ENCODE measurements around the gene ACSM4. TPM values are rescaled to one million over a fixed set of nuclear protein-coding genes. Genes with fewer than 3 reads are reported as not detected.
"Not testable (repeated sequence)": the region's sequence is repeated elsewhere in the genome, so short reads cannot be mapped to it uniquely, and the experiment has no call there.

Gene ACSM4
- polyA plus RNA-seq (ENCODE audit: low read depth in 6 of 6), result not detected

GRCh38 chr12:7303772-7304171, at the start of gene ACSM4:
ACSM4 (plus strand) TSS chr12:7304072; CDS start chr12:7304332, 260 bp downstream.
- no peak for DNase-seq
- H3K27me3 Mint-ChIP-seq, result peaks cover 26 to 29% (median 27%) of the 10 kb centered on the region in 3 donors
- H3K36me3 Mint-ChIP-seq, result no peaks in the 10 kb centered on the region
- no peak for ATAC-seq (ENCODE audit: low read depth in 2 of 2)
- no peaks in the 10 kb centered on the region for H3K4me1 Mint-ChIP-seq
- no peak within 1 kb of the TSS for H3K27ac Mint-ChIP-seq
- no peak within 1 kb of the TSS for H3K4me3 Mint-ChIP-seq
- H3K9me3 Mint-ChIP-seq, result no peaks in the 10 kb centered on the region

GRCh38 chr12:7259060-7259459, 44.8 kb upstream of the ACSM4 start:
- Mint-ChIP-seq H3K4me1 (no peaks in the 10 kb centered on the region), H3K36me3 (no peaks in the 10 kb centered on the region), H3K9me3 (peaks cover 0 to 9% (median 2%) of the 10 kb centered on the region in 7 donors), H3K27ac (no peak overlapping the region), H3K4me3 (no peak overlapping the region), H3K27me3 (peaks cover 24 to 34% (median 26%) of the 10 kb centered on the region in 3 donors)
- no peak for ATAC-seq (ENCODE audit: low read depth in 2 of 2)
- no peak for DNase-seq

GRCh38 chr12:7264538-7264937, 39.3 kb upstream of the ACSM4 start:
- H3K4me1 Mint-ChIP-seq, result no peaks in the 10 kb centered on the region
- DNase-seq (no peak), ATAC-seq (ENCODE audit: low read depth in 2 of 2) (no peak)
- no peak overlapping the region for H3K27ac Mint-ChIP-seq
- peaks cover 22 to 37% (median 27%) of the 10 kb centered on the region in 3 donors for H3K27me3 Mint-ChIP-seq
- H3K36me3 Mint-ChIP-seq, result no peaks in the 10 kb centered on the region
- H3K9me3 Mint-ChIP-seq, result peaks cover 0 to 6% (median 0%) of the 10 kb centered on the region in 7 donors
- H3K4me3 Mint-ChIP-seq, result no peak overlapping the region

- H3K9me3 Mint-ChIP-seq, result peaks cover 0 to 6% (median 0%) of the 10 kb centered on the region in 7 donors
- H3K36me3 Mint-ChIP-seq, result no peaks in the 10 kb centered on the region
- ATAC-seq (ENCODE audit: low read depth in 2 of 2) (no peak), DNase-seq (no peak)
- no peak overlapping the region for H3K27ac Mint-ChIP-seq
- H3K27me3 Mint-ChIP-seq, result peaks cover 20 to 30% (median 23%) of the 10 kb centered on the region in 3 donors
- no peaks in the 10 kb centered on the region for H3K4me1 Mint-ChIP-seq
- no peak overlapping the region for H3K4me3 Mint-ChIP-seq
Measured at GRCh38 chr12:7265251-7265650, 38.6 kb upstream of the ACSM4 start.

GRCh38 chr12:7269273-7269672, 34.6 kb upstream of the ACSM4 start:
- Mint-ChIP-seq H3K27ac (no peak overlapping the region), H3K9me3 (peaks cover 0 to 1% (median 0%) of the 10 kb centered on the region in 7 donors), H3K4me1 (no peaks in the 10 kb centered on the region), H3K4me3 (no peak overlapping the region), H3K36me3 (no peaks in the 10 kb centered on the region), H3K27me3 (peaks cover 18 to 23% (median 18%) of the 10 kb centered on the region in 3 donors)
- no peak for DNase-seq
- ATAC-seq (ENCODE audit: low read depth in 2 of 2), result no peak

- no peak for ATAC-seq (ENCODE audit: low read depth in 2 of 2)
- no peaks in the 10 kb centered on the region for H3K4me1 Mint-ChIP-seq
- DNase-seq, result no peak
- H3K4me3 Mint-ChIP-seq, result no peak overlapping the region
- H3K9me3 Mint-ChIP-seq, result peaks cover 0 to 4% (median 3%) of the 10 kb centered on the region in 7 donors
- H3K27ac Mint-ChIP-seq, result no peak overlapping the region
- H3K27me3 Mint-ChIP-seq, result peaks cover 18 to 34% (median 26%) of the 10 kb centered on the region in 3 donors
- no peaks in the 10 kb centered on the region for H3K36me3 Mint-ChIP-seq
Measured at GRCh38 chr12:7271893-7272514, 31.9 kb upstream of the ACSM4 start.

- peaks cover 7 to 21% (median 12%) of the 10 kb centered on the region in 7 donors for H3K9me3 Mint-ChIP-seq
- not testable (repeated sequence) for H3K4me1 Mint-ChIP-seq
Measured at GRCh38 chr12:7275482-7275881, 28.4 kb upstream of the ACSM4 start.

GRCh38 chr12:7282844-7283243, 21.0 kb upstream of the ACSM4 start:
- ATAC-seq (ENCODE audit: low read depth in 2 of 2) (no peak), DNase-seq (no peak)
- Mint-ChIP-seq H3K4me3 (no peak overlapping the region), H3K27ac (no peak overlapping the region), H3K4me1 (no peaks in the 10 kb centered on the region), H3K36me3 (peaks cover 0 to 10% of the 10 kb centered on the region in 2 donors), H3K27me3 (peaks cover 30 to 58% (median 55%) of the 10 kb centered on the region in 3 donors), H3K9me3 (peaks cover 17 to 45% (median 27%) of the 10 kb centered on the region in 7 donors)

More at GRCh38 chr12:7275482-7275881, 28.4 kb upstream of the ACSM4 start:
- not testable (repeated sequence) for ATAC-seq (ENCODE audit: low read depth in 2 of 2); H3K36me3 Mint-ChIP-seq; H3K4me3 Mint-ChIP-seq; DNase-seq; H3K27ac Mint-ChIP-seq
- peaks cover 27 to 43% (median 28%) of the 10 kb centered on the region in 3 donors for H3K27me3 Mint-ChIP-seq

- ATAC-seq (ENCODE audit: low read depth in 2 of 2), result no peak
- Mint-ChIP-seq H3K27me3 (peaks cover 14 to 32% (median 30%) of the 10 kb centered on the region in 3 donors), H3K4me1 (no peaks in the 10 kb centered on the region)
Measured at GRCh38 chr12:7289743-7290142, 14.1 kb upstream of the ACSM4 start.

GRCh38 chr12:7290588-7290987, 13.3 kb upstream of the ACSM4 start:
- H3K4me3 Mint-ChIP-seq; H3K4me1 Mint-ChIP-seq; H3K27ac Mint-ChIP-seq; H3K36me3 Mint-ChIP-seq; DNase-seq; ATAC-seq (ENCODE audit: low read depth in 2 of 2): not testable (repeated sequence)
- Mint-ChIP-seq H3K9me3 (peaks cover 10 to 43% (median 24%) of the 10 kb centered on the region in 7 donors), H3K27me3 (peaks cover 10 to 24% (median 24%) of the 10 kb centered on the region in 3 donors)

More at GRCh38 chr12:7289743-7290142, 14.1 kb upstream of the ACSM4 start:
- no peak overlapping the region for H3K4me3 Mint-ChIP-seq
- H3K9me3 Mint-ChIP-seq, result peaks cover 10 to 50% (median 28%) of the 10 kb centered on the region in 7 donors
- no peak for DNase-seq
- H3K36me3 Mint-ChIP-seq, result peaks cover 0 to 4% of the 10 kb centered on the region in 2 donors
- no peak overlapping the region for H3K27ac Mint-ChIP-seq

- Mint-ChIP-seq H3K4me3 (no peak overlapping the region), H3K27me3 (peaks cover 10 to 28% (median 24%) of the 10 kb centered on the region in 3 donors), H3K27ac (no peak overlapping the region), H3K9me3 (peaks cover 4 to 29% (median 10%) of the 10 kb centered on the region in 7 donors), H3K4me1 (no peaks in the 10 kb centered on the region), H3K36me3 (peaks cover 0 to 4% of the 10 kb centered on the region in 2 donors)
- ATAC-seq (ENCODE audit: low read depth in 2 of 2), result no peak
- DNase-seq, result no peak
Measured at GRCh38 chr12:7292300-7292699, 11.6 kb upstream of the ACSM4 start.

GRCh38 chr12:7293670-7294069, 10.2 kb upstream of the ACSM4 start:
- Mint-ChIP-seq H3K4me1 (no peaks in the 10 kb centered on the region), H3K4me3 (no peak overlapping the region), H3K27me3 (peaks cover 17 to 37% (median 20%) of the 10 kb centered on the region in 3 donors), H3K9me3 (peaks cover 2 to 17% (median 6%) of the 10 kb centered on the region in 7 donors), H3K36me3 (peaks cover 0 to 4% of the 10 kb centered on the region in 2 donors), H3K27ac (no peak overlapping the region)
- no peak for DNase-seq
- ATAC-seq (ENCODE audit: low read depth in 2 of 2), result no peak

GRCh38 chr12:7295529-7295928, 8.3 kb upstream of the ACSM4 start:
- DNase-seq, result no peak
- H3K27me3 Mint-ChIP-seq, result peaks cover 27 to 50% (median 29%) of the 10 kb centered on the region in 3 donors
- ATAC-seq (ENCODE audit: low read depth in 2 of 2), result no peak
- no peak overlapping the region for H3K27ac Mint-ChIP-seq
- peaks cover 0 to 6% (median 2%) of the 10 kb centered on the region in 7 donors for H3K9me3 Mint-ChIP-seq
- H3K4me1 Mint-ChIP-seq, result no peaks in the 10 kb centered on the region
- peaks cover 0 to 2% of the 10 kb centered on the region in 2 donors for H3K36me3 Mint-ChIP-seq
- H3K4me3 Mint-ChIP-seq, result no peak overlapping the region

- Mint-ChIP-seq H3K27ac (peak overlapping the region in 1 of 6 donors; percentile 21), H3K4me3 (no peak overlapping the region), H3K27me3 (peaks cover 23 to 47% (median 24%) of the 10 kb centered on the region in 3 donors), H3K9me3 (no peaks in the 10 kb centered on the region), H3K4me1 (no peaks in the 10 kb centered on the region), H3K36me3 (no peaks in the 10 kb centered on the region)
- no peak for ATAC-seq (ENCODE audit: low read depth in 2 of 2)
- DNase-seq, result no peak
Measured at GRCh38 chr12:7297865-7298264, 6.0 kb upstream of the ACSM4 start.

Measured in naive B cell (primary cell).